Subcutaneous abdominal adipose tissue (tissue), 5 donors: Measurements from ENCODE around the gene EEFSEC.

Source experiments
- H3K27ac ChIP-seq: one replicate; pipeline ENCODE4 v1.7.0; 2013; ENCODE audit warnings: low read depth, mild to moderate bottlenecking, inconsistent platforms, low read length, moderate library complexity
- H3K27me3 ChIP-seq, 5 donors: one replicate each; pipeline ENCODE4 v1.7.0; 2013; ENCODE audit warnings: low read length in 5 of 5, inconsistent platforms in 1 of 5; ENCODE audit not compliant: control insufficient read depth in 5 of 5, insufficient read depth in 4 of 5
- H3K36me3 ChIP-seq, 5 donors: one replicate each; pipeline ENCODE4 v1.7.0; 2013; ENCODE audit warnings: low read length in 5 of 5; ENCODE audit not compliant: control insufficient read depth in 5 of 5, insufficient read depth in 5 of 5
- H3K4me1 ChIP-seq, 5 donors: one replicate each; pipeline ENCODE4 v1.7.0; 2013; ENCODE audit warnings: low read length in 5 of 5, mild to moderate bottlenecking in 3 of 5, moderate library complexity in 1 of 5; ENCODE audit not compliant: control insufficient read depth in 5 of 5, insufficient read depth in 5 of 5
- H3K4me3 ChIP-seq, 5 donors: one replicate each; pipeline ENCODE4 v1.7.0; 2013; ENCODE audit warnings: low read length in 5 of 5, low read depth in 1 of 5
- H3K9ac ChIP-seq, 5 donors: one replicate each; pipeline ENCODE4 v1.7.0; 2013; ENCODE audit warnings: low read length in 5 of 5, mild to moderate bottlenecking in 4 of 5, moderate library complexity in 3 of 5
- H3K9me3 ChIP-seq, 5 donors: one replicate each; pipeline ENCODE4 v1.7.0; 2013; ENCODE audit warnings: low read length in 5 of 5; ENCODE audit not compliant: control insufficient read depth in 5 of 5
- donor health status: healthy.
- donor health status: healthy.
- donor health status: healthy.
- donor health status: healthy.
- donor health status: healthy.

Gene EEFSEC

GRCh38 chr3:128351546-128351945 is 198.3 kb downstream of the EEFSEC start:
- Histone ChIP-seq H3K36me3 (peaks cover 0 to 14% (median 10%) of the 10 kb centered on the region in 5 donors), H3K4me1 (peaks cover 0 to 6% (median 0%) of the 10 kb centered on the region in 5 donors), H3K9ac (no peak overlapping the region), H3K27me3 (no peaks in the 10 kb centered on the region), H3K4me3 (no peak overlapping the region), H3K27ac (no peak overlapping the region), H3K9me3 (no peaks in the 10 kb centered on the region)

- no peak overlapping the region for H3K4me3 ChIP-seq
- no peak overlapping the region for H3K9ac ChIP-seq
- no peaks in the 10 kb centered on the region for H3K27me3 ChIP-seq
- peaks cover 0 to 14% (median 10%) of the 10 kb centered on the region in 5 donors for H3K36me3 ChIP-seq
- H3K9me3 ChIP-seq: no peaks in the 10 kb centered on the region
- peaks cover 0 to 6% (median 0%) of the 10 kb centered on the region in 5 donors for H3K4me1 ChIP-seq
- no peak overlapping the region for H3K27ac ChIP-seq
These were observed 199.0 kb downstream of the EEFSEC start for GRCh38 chr3:128352326-128352725.

- peaks cover 0 to 6% (median 0%) of the 10 kb centered on the region in 5 donors for H3K4me1 ChIP-seq
- H3K4me3 ChIP-seq: no peak overlapping the region
- no peaks in the 10 kb centered on the region for H3K27me3 ChIP-seq
- no peak overlapping the region for H3K27ac ChIP-seq
- peaks cover 0 to 19% (median 14%) of the 10 kb centered on the region in 5 donors for H3K36me3 ChIP-seq
- no peak overlapping the region for H3K9ac ChIP-seq
- no peaks in the 10 kb centered on the region for H3K9me3 ChIP-seq
These were observed 200.2 kb downstream of the EEFSEC start for GRCh38 chr3:128353361-128353965.

GRCh38 chr3:128353991-128354687 is 200.9 kb downstream of the EEFSEC start:
- H3K9me3 ChIP-seq: no peaks in the 10 kb centered on the region
- H3K4me1 ChIP-seq: peaks cover 0 to 6% (median 0%) of the 10 kb centered on the region in 5 donors
- no peak overlapping the region for H3K9ac ChIP-seq
- no peak overlapping the region for H3K4me3 ChIP-seq
- H3K27ac ChIP-seq: no peak overlapping the region
- no peaks in the 10 kb centered on the region for H3K27me3 ChIP-seq
- peaks cover 0 to 24% (median 20%) of the 10 kb centered on the region in 5 donors for H3K36me3 ChIP-seq

- Histone ChIP-seq H3K4me3 (no peak overlapping the region), H3K9me3 (no peaks in the 10 kb centered on the region), H3K9ac (no peak overlapping the region), H3K27me3 (no peaks in the 10 kb centered on the region), H3K4me1 (peaks cover 0 to 9% (median under 1%) of the 10 kb centered on the region in 5 donors), H3K27ac (no peak overlapping the region), H3K36me3 (peaks cover 0 to 25% (median 20%) of the 10 kb centered on the region in 5 donors)
These were observed 201.7 kb downstream of the EEFSEC start for GRCh38 chr3:128354788-128355542.

GRCh38 chr3:128355543-128355919 is 202.2 kb downstream of the EEFSEC start:
- Histone ChIP-seq H3K27me3 (no peaks in the 10 kb centered on the region), H3K4me3 (no peak overlapping the region), H3K9ac (no peak overlapping the region), H3K4me1 (peaks cover 0 to 14% (median 3%) of the 10 kb centered on the region in 5 donors), H3K27ac (no peak overlapping the region), H3K36me3 (peaks cover 0 to 25% (median 20%) of the 10 kb centered on the region in 5 donors), H3K9me3 (no peaks in the 10 kb centered on the region)

- no peak overlapping the region for H3K9ac ChIP-seq
- no peak overlapping the region for H3K4me3 ChIP-seq
- H3K9me3 ChIP-seq: no peaks in the 10 kb centered on the region
- H3K4me1 ChIP-seq: peaks cover 0 to 14% (median 3%) of the 10 kb centered on the region in 5 donors
- no peak overlapping the region for H3K27ac ChIP-seq
- H3K27me3 ChIP-seq: no peaks in the 10 kb centered on the region
- peaks cover 0 to 22% (median 15%) of the 10 kb centered on the region in 5 donors for H3K36me3 ChIP-seq
These were observed 203.5 kb downstream of the EEFSEC start for GRCh38 chr3:128356822-128357221.

GRCh38 chr3:128357538-128357937 is 204.3 kb downstream of the EEFSEC start:
- Histone ChIP-seq H3K27ac (no peak overlapping the region), H3K4me1 (peaks cover 0 to 14% (median 3%) of the 10 kb centered on the region in 5 donors), H3K9me3 (no peaks in the 10 kb centered on the region), H3K9ac (no peak overlapping the region), H3K27me3 (no peaks in the 10 kb centered on the region), H3K36me3 (peaks cover 0 to 23% (median 13%) of the 10 kb centered on the region in 5 donors), H3K4me3 (no peak overlapping the region)

GRCh38 chr3:128358156-128358895 is 205.0 kb downstream of the EEFSEC start:
- Histone ChIP-seq H3K27me3 (no peaks in the 10 kb centered on the region), H3K27ac (no peak overlapping the region), H3K4me3 (no peak overlapping the region), H3K9ac (no peak overlapping the region), H3K4me1 (peaks cover 0 to 14% (median 3%) of the 10 kb centered on the region in 5 donors), H3K36me3 (peaks cover 0 to 28% (median 15%) of the 10 kb centered on the region in 5 donors), H3K9me3 (no peaks in the 10 kb centered on the region)
